Measurements from ENCODE around the gene AP3B1. TPM values are rescaled to one million over a fixed set of nuclear protein-coding genes. Genes with fewer than 3 reads are reported as not detected.
"Not testable (repeated sequence)": the region's sequence is repeated elsewhere in the genome, so short reads cannot be mapped to it uniquely, and the experiment has no call there.

AP3B1 gene
- polyA plus RNA-seq, 3 donors, result 20.3 to 39.8 (median 24.9) TPM

DNA sequence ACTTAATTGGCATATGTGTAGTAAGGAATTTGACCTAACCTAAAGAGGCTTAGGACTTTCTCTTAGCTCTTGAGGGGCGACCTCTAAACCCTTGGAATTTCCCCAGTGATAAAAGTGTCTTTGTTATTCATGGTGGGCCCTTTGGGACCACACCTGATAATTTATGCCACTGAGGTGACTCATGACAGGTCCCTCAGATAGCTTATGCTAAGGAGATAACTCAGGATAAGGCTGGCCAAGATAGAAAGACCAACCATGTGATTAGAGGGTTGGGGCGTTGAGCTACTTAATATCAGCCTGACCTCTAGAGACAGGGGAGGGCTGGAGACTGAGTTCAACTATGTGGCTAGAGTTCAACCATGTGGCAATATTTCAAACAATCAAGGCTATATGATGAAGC is 218.1 kb downstream of the AP3B1 start:
- H3K27ac ChIP-seq (ENCODE audit: low read depth in 1 of 2, low read length in 2 of 2), result no peak overlapping the region
- no peak for DNase-seq
- H3K36me3 Mint-ChIP-seq, result peaks cover 23 to 24% of the 10 kb centered on the region in 2 donors
- H3K9me3 ChIP-seq (replicated peaks in 1 of 2; ENCODE audit: control insufficient read depth in 1 of 2, insufficient read depth in 1 of 2, low read length in 2 of 2), result no peaks in the 10 kb centered on the region
- no peaks in the 10 kb centered on the region for H3K4me1 ChIP-seq (ENCODE audit: control insufficient read depth in 1 of 2, insufficient read depth in 2 of 2, low read length in 2 of 2)
- no peaks in the 10 kb centered on the region for H3K4me1 Mint-ChIP-seq
- peaks cover 0 to 4% (median 0%) of the 10 kb centered on the region in 7 donors for H3K9me3 Mint-ChIP-seq
- peaks cover 0 to 2% (median 0%) of the 10 kb centered on the region in 3 donors for H3K27me3 Mint-ChIP-seq (ENCODE audit: low read depth in 3 of 3)
- H3K9ac ChIP-seq (ENCODE audit: insufficient read depth, low read length, poor library complexity, severe bottlenecking), result no peak overlapping the region
- no peak overlapping the region for H3K4me3 Mint-ChIP-seq
- WGBS (ENCODE audit: insufficient coverage), result 100% methylated on average over 2 of the region's 2 CpGs
- no peak overlapping the region for H3K4me2 ChIP-seq (replicated peaks; ENCODE audit: extremely low read depth, low read length, poor library complexity, severe bottlenecking)
- H3K4me3 ChIP-seq (replicated peaks in 1 of 3; ENCODE audit: low read depth in 2 of 3, low read length in 3 of 3), result no peak overlapping the region
- peaks cover 0 to 8% of the 10 kb centered on the region in 2 donors for H3K36me3 ChIP-seq (replicated peaks in 1 of 2; ENCODE audit: control insufficient read depth in 1 of 2, insufficient read depth in 2 of 2, low read length in 2 of 2)
- no peak for TF ChIP-seq CTCF (IDR thresholded peaks at IDR 0.05)
- no peaks in the 10 kb centered on the region for H4K20me1 ChIP-seq (ENCODE audit: insufficient read depth, low read length)
- H2AFZ ChIP-seq (ENCODE audit: insufficient read depth, low read depth, low read length, poor library complexity, severe bottlenecking), result no peak overlapping the region
- intact Hi-C loops (cut with micrococcal nuclease), result no loop called here
- no peaks in the 10 kb centered on the region for H3K79me2 ChIP-seq (ENCODE audit: insufficient read depth, low read length)
- H3K27me3 ChIP-seq (ENCODE audit: control insufficient read depth in 2 of 2, insufficient read depth in 2 of 2, low read length in 2 of 2), result no peaks in the 10 kb centered on the region
- H3K27ac Mint-ChIP-seq, result no peak overlapping the region

DNA sequence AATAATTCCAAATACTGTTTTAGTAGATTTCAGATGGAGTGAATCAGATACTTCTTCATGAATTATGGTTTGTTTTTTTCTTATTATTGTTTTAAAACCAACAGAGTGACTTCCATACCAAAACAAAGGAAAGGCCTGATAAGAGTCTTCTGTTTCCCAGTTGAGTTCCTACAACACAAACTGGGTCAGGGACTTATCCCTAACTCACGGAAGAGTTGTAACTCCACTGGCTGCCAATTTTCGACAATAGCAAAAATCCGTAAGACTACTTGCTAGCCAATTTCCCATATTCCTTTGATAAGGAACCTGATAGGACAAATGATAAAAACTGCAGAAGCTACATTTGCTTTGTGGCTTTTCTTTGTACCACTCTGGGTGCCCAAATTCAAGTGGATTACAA is 219.2 kb downstream of the AP3B1 start:
- Histone ChIP-seq H3K27ac (ENCODE audit: low read depth in 1 of 2, low read length in 2 of 2) (no peak overlapping the region), H3K36me3 (replicated peaks in 1 of 2; ENCODE audit: control insufficient read depth in 1 of 2, insufficient read depth in 2 of 2, low read length in 2 of 2) (peaks cover 0 to 8% of the 10 kb centered on the region in 2 donors), H4K20me1 (ENCODE audit: insufficient read depth, low read length) (no peaks in the 10 kb centered on the region), H3K9ac (ENCODE audit: insufficient read depth, low read length, poor library complexity, severe bottlenecking) (no peak overlapping the region), H3K4me2 (replicated peaks; ENCODE audit: extremely low read depth, low read length, poor library complexity, severe bottlenecking) (no peak overlapping the region), H3K4me3 (replicated peaks in 1 of 3; ENCODE audit: low read depth in 2 of 3, low read length in 3 of 3) (no peak overlapping the region), H3K4me1 (ENCODE audit: control insufficient read depth in 1 of 2, insufficient read depth in 2 of 2, low read length in 2 of 2) (no peaks in the 10 kb centered on the region), H3K27me3 (ENCODE audit: control insufficient read depth in 2 of 2, insufficient read depth in 2 of 2, low read length in 2 of 2) (no peaks in the 10 kb centered on the region), H2AFZ (ENCODE audit: insufficient read depth, low read depth, low read length, poor library complexity, severe bottlenecking) (no peak overlapping the region), H3K9me3 (replicated peaks in 1 of 2; ENCODE audit: control insufficient read depth in 1 of 2, insufficient read depth in 1 of 2, low read length in 2 of 2) (no peaks in the 10 kb centered on the region), H3K79me2 (ENCODE audit: insufficient read depth, low read length) (no peaks in the 10 kb centered on the region)
- Mint-ChIP-seq H3K4me3 (no peak overlapping the region), H3K9me3 (peaks cover 0 to 9% (median 6%) of the 10 kb centered on the region in 7 donors), H3K4me1 (no peaks in the 10 kb centered on the region), H3K27me3 (ENCODE audit: low read depth in 3 of 3) (peaks cover 0 to 5% (median 0%) of the 10 kb centered on the region in 3 donors), H3K27ac (no peak overlapping the region), H3K36me3 (peaks cover 26 to 29% of the 10 kb centered on the region in 2 donors)
- 100% methylated on average over 1 of the region's 3 CpGs for WGBS (ENCODE audit: insufficient coverage)
- TF ChIP-seq CTCF (IDR thresholded peaks at IDR 0.05), result no peak
- intact Hi-C loops (cut with micrococcal nuclease), result no loop called here
- DNase-seq, result no peak

GRCh38 chr5:78070691-78071090 is 223.8 kb downstream of the AP3B1 start:
- H3K27me3 ChIP-seq (ENCODE audit: control insufficient read depth in 2 of 2, insufficient read depth in 2 of 2, low read length in 2 of 2); H3K4me3 ChIP-seq (replicated peaks in 1 of 3; ENCODE audit: low read depth in 2 of 3, low read length in 3 of 3); H3K9ac ChIP-seq (ENCODE audit: insufficient read depth, low read length, poor library complexity, severe bottlenecking); H3K4me2 ChIP-seq (replicated peaks; ENCODE audit: extremely low read depth, low read length, poor library complexity, severe bottlenecking); H3K27ac ChIP-seq (ENCODE audit: low read depth in 1 of 2, low read length in 2 of 2); H4K20me1 ChIP-seq (ENCODE audit: insufficient read depth, low read length); H3K27me3 Mint-ChIP-seq (ENCODE audit: low read depth in 3 of 3); H3K4me3 Mint-ChIP-seq; H3K79me2 ChIP-seq (ENCODE audit: insufficient read depth, low read length); H3K27ac Mint-ChIP-seq; H3K4me1 ChIP-seq (ENCODE audit: control insufficient read depth in 1 of 2, insufficient read depth in 2 of 2, low read length in 2 of 2); H2AFZ ChIP-seq (ENCODE audit: insufficient read depth, low read depth, low read length, poor library complexity, severe bottlenecking); H3K9me3 ChIP-seq (replicated peaks in 1 of 2; ENCODE audit: control insufficient read depth in 1 of 2, insufficient read depth in 1 of 2, low read length in 2 of 2); H3K4me1 Mint-ChIP-seq; DNase-seq; intact Hi-C loops (cut with micrococcal nuclease): not testable (repeated sequence)
- H3K36me3 ChIP-seq (replicated peaks in 1 of 2; ENCODE audit: control insufficient read depth in 1 of 2, insufficient read depth in 2 of 2, low read length in 2 of 2), result peaks cover 3 to 15% of the 10 kb centered on the region in 2 donors
- Mint-ChIP-seq H3K9me3 (peaks cover 16 to 30% (median 22%) of the 10 kb centered on the region in 7 donors), H3K36me3 (peaks cover 27 to 45% of the 10 kb centered on the region in 2 donors)
- WGBS (ENCODE audit: insufficient coverage), result no CpG with 5 or more reads among the region's 4 CpGs
